HG03342 (cell line): Measurements from ENCODE around the gene ADAM12.
"Not testable (repeated sequence)": the region's sequence is repeated elsewhere in the genome, so short reads cannot be mapped to it uniquely, and the experiment has no call there.

Source experiments
- ATAC-seq: cut with Tn5 transposase; IDR thresholded peaks from one replicate; pipeline ENCODE4 v1.9.1; 2021; ENCODE audit warnings: mild to moderate bottlenecking, moderate library complexity; ENCODE audit not compliant: unreplicated experiment

Gene ADAM12

GRCh38 chr10:126264102-126265018, 123.9 kb downstream of the ADAM12 start:
- no peak for ATAC-seq

DNA sequence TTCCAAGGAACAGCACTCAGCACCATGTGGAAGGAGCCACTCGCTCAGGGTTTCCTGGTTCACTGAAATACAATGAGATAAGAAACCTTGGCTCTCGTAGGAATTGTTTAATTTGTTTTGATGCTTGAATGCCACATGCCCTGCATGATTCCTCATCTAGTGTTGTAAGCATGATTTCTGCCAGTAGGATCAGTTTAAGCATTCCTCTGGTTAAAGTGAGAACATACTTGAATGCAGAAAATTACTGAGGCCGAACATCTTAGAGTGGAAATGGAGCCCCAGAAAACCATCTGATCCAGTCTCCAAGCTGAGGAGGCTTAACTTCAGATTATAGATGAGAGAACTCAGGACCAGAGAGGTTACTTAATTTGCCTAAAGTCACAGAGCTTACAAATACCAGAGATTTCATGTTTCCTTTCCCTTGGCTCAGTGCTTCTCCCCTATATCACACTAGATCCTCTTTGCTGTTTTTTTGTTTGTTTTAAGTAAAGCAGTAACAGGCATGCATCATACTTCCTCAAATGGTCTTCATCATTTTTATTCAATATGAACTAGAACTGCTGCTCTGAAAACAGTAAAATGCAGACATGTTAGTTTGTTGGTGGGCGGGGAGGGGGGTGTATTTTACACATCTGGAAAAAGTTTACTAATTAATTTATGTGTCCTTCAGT, 125.1 kb downstream of the ADAM12 start:
- no peak for ATAC-seq

GRCh38 chr10:126262233-126262838, 125.9 kb downstream of the ADAM12 start:
- ATAC-seq: no peak

GRCh38 chr10:126259760-126260479, 128.4 kb downstream of the ADAM12 start:
- no peak for ATAC-seq

DNA sequence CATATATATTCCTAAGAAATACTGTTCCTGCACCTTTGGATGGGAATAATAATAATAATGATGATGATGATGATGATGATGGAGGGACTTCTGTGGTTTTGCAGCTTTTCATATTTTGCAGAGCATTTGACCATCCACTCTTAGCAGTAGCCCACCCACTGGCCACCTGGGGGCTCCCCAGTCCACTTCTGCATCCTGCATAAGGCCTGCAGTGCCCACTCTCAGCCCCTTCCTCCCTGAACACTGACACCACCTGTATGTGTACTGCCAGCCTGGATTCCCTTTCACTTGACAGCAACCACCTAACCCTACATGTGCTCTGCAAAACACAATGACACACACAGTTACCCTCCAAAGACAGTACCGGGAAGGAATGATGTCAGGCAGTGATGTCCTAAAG, 131.4 kb downstream of the ADAM12 start:
- ATAC-seq: no peak

DNA sequence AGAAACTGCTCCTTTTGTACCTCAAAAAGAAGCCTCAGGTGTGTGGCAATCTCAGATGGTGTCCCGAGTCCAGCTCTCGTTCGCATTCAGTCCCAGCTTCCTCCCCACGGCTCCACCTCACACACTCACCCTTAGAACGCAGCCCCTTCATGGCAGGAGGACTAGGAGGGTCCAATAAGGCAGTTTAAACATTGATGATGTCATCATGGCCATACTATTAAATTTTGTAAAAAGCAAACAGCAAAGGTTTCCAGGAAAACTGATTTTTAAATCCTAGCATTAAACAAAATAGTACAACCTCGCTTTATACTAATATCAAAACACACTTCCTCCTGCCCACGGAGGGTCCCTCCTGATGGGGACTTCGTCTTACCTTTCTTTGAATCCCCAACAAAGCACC, 133.0 kb downstream of the ADAM12 start:
- no peak for ATAC-seq

DNA sequence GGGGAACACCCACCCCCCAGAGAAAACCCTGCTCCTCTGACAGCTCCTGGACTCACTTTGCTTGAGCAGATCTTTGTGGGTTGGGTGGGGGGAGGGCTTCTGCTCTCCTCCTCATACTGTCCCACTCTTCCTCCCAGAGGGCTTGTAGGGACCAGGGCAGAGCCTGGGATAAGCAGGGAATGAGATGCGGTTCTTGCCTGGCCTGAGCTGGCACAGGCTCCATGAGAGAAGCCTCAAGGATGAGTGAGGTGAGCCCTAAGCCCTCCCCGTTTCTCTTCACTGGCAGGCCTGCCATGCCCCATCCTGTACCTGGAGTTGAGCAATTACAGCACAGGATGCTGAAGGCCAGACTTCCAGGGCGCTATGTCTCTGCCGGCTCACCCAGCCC, 134.7 kb downstream of the ADAM12 start:
- ATAC-seq: no peak

GRCh38 chr10:126252884-126253610, 135.2 kb downstream of the ADAM12 start:
- ATAC-seq: no peak

- no peak for ATAC-seq
Observed at GRCh38 chr10:126251778-126252407, 136.4 kb downstream of the ADAM12 start.

DNA sequence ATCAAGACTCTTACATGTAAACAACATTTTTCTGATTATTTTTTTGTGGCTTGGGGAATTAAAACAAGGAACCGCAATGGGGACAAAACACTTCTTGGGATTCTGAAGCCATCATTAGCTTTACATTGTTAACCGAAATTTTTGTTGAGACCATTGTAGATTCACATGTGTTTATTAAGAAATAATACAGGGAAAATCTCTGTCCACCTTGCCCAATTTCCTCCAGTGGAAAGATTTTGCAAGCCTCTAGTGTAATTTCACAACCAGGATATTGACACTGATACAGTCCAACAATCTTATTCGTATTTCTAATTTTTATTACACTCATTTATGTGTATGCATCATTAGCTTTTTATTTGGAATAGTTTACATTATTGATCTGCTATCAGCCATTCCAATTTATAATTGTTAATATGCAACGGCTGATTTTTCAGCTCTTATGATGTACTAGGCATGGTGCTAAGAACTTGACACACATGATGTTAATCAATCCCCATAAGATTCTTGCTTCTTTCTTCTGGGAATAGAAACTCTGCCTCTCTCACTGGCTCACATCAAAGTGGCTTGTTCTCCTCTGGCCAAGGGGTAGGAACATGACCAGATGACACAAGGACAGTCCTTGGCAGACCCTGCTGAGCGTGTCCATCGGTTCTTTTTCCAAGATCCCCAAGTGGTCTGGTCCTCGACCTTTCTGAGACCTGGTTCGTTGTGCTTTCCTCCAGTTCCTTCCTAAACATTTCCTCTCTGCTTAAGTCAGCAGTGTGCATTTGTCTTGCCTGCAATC, 137.6 kb downstream of the ADAM12 start:
- ATAC-seq: no peak

DNA sequence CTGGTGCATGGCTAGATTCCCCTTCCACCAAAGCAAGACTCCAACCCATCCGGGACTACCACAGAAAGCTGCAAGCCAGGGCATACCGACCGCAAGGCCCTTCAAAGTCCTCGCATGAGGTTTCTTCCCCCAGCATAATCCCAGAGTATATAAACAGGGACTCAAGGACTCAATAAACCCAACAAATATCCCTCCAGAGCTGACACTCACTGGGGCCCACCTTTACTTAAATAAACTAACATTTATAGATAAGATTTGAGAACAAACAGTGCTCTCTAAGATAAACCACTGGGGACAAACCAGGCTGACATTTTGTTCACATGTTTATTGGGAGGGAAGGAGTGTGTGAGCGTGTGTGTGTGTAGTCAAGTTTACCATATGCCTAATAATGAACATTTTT, 138.2 kb downstream of the ADAM12 start:
- no peak for ATAC-seq

DNA sequence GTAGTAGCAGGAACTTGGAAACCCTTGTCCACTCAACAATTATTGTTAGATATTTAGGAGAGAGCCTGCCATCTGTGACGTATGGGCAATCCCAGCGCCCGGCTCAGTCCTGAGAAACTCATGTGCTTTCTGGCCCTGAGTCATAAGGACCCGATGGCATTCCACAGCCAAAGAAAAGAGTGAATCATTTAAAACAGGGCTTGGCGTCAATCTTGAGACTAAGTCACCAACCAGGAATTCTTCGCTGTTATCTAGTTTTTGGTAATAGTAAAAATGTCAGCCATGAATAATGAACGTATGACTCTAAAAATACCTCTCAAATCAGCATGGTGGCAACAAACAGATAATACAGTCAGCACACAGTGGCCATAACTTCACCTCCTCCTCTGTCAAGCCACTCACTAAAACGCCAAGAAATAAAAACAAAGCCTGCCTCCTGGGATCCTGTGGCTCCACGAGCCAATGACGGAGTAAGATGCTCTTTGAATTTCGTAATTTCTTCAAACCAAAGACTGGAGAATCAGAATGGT, 140.8 kb downstream of the ADAM12 start:
- no peak for ATAC-seq

- ATAC-seq: not testable (repeated sequence)
Observed at GRCh38 chr10:126246396-126246795, 141.9 kb downstream of the ADAM12 start.

GRCh38 chr10:126245501-126245900, 142.8 kb downstream of the ADAM12 start:
- ATAC-seq: no peak

GRCh38 chr10:126243971-126244370, 144.3 kb downstream of the ADAM12 start:
- ATAC-seq: no peak

GRCh38 chr10:126243306-126243705, 145.0 kb downstream of the ADAM12 start:
- no peak for ATAC-seq

GRCh38 chr10:126242397-126243260, 145.6 kb downstream of the ADAM12 start:
- no peak for ATAC-seq

DNA sequence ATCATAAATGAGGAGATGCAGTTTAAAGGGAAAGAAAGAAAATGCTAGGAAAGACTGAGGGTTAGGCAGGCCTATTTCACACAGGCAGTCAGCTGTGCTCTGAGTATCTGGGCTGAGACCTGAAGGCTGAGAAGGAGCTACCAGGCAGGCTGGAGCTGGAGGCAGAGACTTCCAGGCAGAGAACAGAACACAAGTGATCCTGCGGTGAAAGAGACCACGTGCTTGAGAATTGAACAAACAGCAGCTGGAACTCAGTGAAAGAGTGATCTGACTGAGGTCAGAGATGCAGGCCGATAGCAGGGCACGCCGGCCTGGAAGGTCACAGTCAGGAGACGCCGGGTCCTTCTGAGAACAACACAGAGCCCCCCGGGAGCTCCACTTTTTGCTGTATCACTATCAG, 147.8 kb downstream of the ADAM12 start:
- no peak for ATAC-seq
